HG02759 (cell line): Measurements from ENCODE around the gene OR6C74.

Experiments used
- ATAC-seq: cut with Tn5 transposase; IDR thresholded peaks from one replicate; pipeline ENCODE4 v1.9.1; 2021; ENCODE audit warnings: mild to moderate bottlenecking, moderate library complexity; ENCODE audit not compliant: unreplicated experiment

Gene OR6C74

GRCh38 chr12:55244309-55244708, at the start of gene OR6C74:
Gene OR6C74, plus strand, starts transcription at chr12:55244609. Its CDS starts 2,679 bp downstream, at chr12:55247288.
- no peak for ATAC-seq

GRCh38 chr12:55220725-55221124, 23.7 kb upstream of the OR6C74 start, which contains the start of gene OR10A7:
Gene OR10A7, plus strand, starts transcription at chr12:55221025. Its CDS starts 0 bp downstream, at chr12:55221025.
- ATAC-seq: no peak

DNA sequence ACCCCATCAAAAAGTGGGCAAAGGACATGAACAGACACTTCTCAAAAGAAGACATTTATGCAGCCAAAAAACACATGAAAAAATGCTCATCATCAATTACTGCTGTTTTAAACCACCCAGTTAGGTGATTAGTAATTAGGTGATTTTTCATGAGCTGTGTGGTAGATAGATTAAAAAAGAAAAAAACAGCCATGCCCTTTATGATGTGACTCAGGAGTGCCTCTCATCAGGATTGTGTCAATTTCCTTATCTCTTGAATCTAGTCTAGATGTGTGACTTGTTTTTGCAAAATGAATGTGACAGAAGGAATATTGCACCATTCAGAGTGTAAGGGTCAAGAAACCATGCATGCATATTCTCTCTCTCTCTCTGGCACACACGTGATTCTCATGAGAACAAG, 17.9 kb upstream of the OR6C74 start:
- ATAC-seq: no peak

DNA sequence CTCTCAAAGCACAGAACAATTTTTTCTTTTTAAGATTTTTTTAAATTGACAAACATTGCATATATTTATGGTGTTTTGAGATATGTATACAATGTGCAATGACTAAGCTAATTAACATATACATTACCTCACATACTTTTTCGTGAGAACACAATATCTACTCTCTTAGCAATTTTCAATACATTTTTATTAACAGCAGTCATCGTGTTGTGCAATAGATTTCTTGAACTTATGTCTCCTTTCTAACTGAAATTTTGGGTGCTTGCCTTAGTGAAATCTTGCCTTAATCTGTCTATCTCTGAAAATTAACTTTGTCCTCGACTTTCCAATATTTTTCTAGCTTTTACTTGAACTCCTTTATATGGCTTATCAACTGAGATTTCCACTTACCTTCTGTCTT, 16.8 kb upstream of the OR6C74 start:
- no peak for ATAC-seq

GRCh38 chr12:55246159-55246558, 1.8 kb downstream of the OR6C74 start:
- ATAC-seq: no peak

GRCh38 chr12:55250944-55251343, 6.5 kb downstream of the OR6C74 start:
- ATAC-seq: no peak

DNA sequence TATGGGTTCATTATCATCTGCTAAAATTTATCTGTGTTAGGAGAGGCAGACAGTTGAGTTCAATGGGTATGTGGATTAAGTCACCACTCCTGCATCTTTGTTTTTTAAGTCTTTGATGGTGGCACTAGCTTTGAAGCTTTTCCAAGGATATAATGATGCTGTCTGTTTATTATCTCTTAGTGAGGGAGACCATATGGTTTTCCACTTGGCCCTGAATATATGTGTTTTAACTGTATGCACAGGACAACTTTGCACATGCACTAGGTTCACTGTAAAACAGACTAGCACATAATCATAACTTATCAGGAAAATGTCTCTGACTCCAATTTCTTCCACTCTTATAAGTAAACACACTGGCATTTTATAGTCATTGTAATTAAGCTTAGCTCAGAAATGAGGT, 8.9 kb downstream of the OR6C74 start:
- ATAC-seq: no peak

- no peak for ATAC-seq
These were observed 12.4 kb downstream of the OR6C74 start for GRCh38 chr12:55256831-55257230.

GRCh38 chr12:55258303-55258702, 13.9 kb downstream of the OR6C74 start:
- no peak for ATAC-seq

- ATAC-seq: no peak
These were observed 36.6 kb downstream of the OR6C74 start for GRCh38 chr12:55280991-55281390.

DNA sequence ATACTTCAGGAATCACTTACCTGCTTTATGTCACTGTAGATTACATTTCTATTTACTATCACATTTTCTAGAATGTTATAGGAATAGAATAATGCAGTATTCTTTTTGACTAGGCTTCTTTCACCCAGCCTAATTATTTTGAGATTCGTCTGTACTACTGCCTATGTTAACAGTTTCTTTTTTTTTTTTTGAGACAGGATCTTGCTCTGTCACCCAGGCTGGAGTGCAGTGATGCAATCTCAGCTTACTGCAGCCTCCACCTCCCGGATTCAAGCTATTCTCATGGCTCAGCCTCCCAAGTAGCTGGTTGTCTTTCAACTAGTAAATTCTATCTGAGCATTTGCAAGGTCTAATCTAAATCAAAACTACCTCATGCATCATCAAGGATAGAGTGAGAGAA, 45.6 kb downstream of the OR6C74 start:
- ATAC-seq: no peak
